NCI-H128 (cell line): ENCODE data around the gene FGF1.

Experiments
- DNase-seq: peaks from one replicate; lab custom pipeline; 2025; ENCODE audit not compliant: unreplicated experiment; lab: John Stamatoyannopoulos, UW

Gene FGF1

DNA sequence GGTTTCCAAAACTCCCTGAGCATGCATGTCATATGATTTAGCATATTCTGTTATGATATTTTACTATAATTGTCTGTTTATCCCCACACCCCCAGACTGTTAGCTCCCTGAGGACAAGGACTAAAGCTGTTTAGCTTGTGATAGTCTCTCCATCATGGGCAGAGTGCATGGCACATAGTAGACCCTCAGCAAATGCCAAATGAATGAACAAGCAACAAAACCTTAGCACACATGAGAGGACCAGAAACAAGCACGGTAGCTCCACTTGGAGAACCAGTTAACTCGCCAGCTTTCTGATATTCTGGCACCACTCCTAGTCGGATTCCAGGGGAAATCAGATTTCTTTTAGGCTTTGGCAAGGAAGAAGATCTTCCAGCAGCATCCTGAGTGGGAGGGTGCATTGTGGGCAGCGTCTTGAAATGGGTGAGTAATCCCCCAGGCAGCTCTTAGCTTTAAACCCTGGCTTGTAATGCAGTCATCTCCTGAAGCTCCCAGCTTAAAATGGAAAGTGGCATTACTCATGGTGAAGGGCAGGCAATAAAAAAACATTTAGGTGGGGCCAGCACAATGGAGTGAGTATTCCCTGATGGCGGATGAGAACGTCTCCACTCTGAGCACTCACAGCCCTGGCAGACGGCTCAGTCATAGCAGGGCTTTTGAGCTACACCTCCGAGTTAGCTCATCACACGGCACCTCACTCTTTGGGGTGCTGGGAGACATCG lies 41.1 kb downstream of the FGF1 start:
- no peak for DNase-seq

DNA sequence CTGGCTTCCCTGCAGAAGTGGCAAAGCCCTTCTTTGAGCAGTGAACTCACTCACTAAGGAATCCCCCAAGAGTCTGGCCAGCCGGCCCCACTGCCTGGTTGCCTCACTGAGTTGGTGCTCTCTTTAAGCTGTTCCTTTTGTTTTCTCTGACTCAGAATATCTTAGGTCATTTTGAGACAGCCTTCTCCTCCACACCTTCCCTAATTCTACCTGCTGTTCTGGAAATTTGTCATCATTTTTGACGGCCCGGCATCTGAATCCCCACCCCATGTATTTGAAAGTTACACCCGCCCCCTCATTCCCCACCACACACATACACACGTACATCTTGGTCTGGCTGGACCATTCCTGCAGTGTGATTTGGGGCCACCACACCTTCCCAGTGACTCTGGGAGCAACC lies 41.8 kb downstream of the FGF1 start:
- no peak for DNase-seq

DNA sequence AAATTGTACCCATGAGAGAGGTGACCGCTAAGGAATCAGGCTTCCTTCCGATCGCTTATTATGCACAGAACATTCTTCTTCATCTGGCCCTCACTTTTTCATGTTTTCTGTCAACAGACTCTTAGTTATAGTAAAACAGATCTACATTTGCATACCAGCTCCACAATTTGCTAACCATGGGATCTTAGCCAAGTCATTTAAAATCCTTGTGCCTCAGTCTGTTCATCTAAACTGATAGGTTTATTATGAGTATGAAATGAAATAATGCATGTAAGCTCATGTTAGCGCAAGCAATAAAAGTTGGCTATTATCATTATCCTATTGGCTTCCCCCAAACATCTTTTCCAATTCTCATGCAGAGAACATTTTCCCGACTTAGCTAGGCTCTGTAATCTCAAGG lies 42.3 kb downstream of the FGF1 start:
- no peak for DNase-seq

DNA sequence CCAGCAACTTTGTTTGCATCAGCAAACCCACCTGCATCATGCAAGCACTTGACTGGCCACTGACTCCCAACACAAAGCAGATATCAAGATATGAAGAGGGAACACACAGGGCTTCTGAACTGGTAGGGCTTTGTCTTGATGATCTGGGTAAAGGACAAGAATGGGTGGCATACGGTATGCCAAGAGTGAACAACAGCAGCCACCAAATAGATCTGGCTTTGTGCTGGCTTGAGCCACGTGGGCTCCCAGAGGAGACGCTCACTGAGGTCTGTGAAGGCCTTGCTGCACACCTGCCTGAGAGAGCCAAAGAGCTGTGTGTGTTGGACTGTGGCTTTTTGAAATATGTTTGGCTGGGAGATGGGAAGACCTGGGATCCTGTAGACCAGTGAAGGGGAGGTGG lies 43.5 kb downstream of the FGF1 start:
- DNase-seq: no peak

DNA sequence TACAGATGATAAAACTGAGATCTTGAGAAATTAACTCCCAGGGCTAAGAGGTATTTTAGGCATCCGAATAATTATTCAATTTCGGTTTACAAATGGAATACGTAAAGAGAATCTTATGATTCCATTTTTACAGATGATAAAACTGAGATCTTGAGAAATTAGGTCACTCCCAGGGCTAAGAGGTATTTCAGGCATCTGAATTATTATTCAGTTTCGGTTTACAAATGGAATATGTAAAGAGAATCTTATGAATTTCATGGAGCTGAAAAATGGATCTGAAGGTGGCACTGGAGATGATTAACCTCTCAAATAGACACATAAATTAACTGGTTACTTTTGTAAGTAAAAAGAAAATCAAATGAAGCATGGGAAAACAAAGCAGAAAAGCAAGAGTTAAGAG lies 44.2 kb downstream of the FGF1 start:
- no peak for DNase-seq

DNA sequence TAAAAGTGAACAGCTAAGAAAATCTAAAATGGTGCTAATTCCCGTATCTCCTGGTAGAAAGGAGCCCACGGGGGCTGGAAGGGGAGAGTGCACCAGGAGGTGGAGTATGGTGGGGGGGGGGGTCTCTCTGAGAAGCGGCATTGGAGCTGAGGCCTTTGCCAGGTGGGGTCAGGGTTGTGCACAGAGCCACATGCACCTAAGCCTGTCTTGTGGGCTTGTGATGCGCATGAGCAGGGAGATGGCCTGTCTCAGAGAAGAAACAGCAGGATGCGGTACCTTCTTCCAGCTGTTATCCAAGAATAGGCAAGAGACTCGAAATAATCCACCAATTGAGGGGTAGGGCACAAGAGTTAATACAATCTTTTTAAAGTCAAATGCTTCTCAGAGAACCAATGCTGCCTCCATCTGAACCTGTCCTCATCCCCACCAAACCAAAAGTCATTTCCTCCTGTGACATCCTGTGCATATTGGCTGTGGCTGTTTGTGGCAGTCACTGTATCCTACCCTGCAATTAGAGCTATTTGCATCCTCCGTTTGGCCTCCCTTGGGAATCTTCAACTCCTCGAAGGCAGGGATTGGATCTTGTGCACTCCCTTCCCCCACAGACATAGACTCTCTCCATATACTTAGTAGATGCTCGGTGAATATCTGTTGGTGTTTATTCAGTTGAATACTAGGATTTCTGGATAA lies 45.4 kb downstream of the FGF1 start:
- DNase-seq: no peak

DNA sequence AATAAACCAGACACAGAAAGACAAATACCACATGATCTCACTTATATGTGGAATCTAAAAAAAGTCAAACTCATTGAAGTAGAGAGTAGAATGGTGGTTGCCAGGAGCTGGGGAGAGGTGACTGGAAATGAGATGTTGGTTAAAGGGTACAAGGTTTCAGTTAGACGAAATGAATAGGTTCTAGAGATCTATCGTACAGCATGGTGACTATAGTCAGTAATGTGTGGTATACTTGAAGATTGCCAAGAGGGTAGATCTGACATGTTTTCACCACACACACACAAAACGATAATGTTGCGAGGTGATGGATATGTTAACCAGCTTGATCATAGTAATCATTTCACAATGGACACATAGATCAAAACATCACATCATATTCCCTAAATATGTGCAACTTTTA lies 46.4 kb downstream of the FGF1 start:
- no peak for DNase-seq

DNA sequence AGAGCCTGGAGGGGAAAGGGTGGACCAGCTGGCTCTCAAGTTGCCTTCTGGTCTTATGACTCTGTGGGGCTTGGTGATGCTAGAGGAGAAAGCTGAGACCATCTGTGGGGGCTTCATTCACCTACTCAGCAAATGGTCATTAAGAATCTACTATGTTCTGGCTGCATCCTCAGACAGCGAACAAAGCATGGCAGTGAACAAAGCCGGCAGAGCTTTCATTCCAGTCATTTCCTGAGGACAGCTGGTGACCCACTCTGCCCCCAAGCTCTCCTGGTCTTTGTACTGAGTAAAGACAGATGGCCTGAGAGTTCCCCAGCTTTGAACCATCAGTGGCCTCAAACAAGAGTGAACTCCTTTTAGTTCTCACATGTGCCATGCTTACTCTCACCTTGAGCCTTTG lies 48.0 kb downstream of the FGF1 start:
- no peak for DNase-seq

DNA sequence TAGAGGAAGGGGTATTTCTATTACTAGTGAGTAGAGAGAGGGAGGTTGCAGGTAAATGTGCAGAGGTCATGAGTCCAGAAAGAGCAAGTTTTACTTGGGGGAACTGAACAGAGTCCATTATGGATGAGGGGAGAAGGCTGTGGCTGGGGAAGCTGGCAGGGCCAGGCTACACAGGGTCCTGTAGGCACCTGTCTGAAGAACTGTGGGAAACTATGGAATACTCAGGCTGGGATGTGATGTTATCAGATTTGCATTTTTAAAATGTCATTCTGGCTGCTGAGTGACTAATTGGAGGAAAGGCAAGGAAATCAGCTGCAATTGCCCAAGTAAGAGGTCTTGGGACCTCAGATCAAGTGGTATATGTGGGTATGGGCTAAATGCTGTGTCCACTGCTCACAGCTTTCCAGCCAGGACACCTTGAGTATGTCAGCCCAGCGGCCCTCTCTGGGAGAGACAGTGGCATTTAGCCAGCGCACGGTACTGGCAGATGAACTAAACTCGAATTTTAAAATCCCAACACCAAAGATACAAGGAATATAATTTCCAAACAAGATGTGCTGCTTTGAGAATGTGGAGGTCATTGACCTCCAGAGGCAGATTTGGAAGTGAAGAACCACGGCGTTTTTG lies 49.1 kb downstream of the FGF1 start:
- DNase-seq: no peak

DNA sequence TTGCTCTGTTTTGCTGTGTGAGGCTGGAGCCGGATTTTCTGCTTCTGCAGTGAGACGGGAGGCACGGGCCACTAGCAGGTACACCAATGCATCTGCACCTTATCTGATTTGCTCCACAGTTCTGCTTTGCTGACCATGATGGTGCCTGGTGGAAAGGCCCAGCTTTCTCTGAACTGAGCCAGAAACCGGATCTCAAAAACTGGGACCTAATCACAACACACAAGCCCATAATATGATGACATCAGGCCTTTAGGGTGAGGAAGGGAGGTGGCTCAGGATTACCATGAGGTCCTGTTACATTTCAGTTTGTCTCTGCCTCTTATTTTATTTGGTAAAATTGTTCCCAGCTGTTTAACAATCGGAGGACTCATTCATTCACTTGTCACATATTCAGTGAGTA lies 49.8 kb downstream of the FGF1 start:
- no peak for DNase-seq

DNA sequence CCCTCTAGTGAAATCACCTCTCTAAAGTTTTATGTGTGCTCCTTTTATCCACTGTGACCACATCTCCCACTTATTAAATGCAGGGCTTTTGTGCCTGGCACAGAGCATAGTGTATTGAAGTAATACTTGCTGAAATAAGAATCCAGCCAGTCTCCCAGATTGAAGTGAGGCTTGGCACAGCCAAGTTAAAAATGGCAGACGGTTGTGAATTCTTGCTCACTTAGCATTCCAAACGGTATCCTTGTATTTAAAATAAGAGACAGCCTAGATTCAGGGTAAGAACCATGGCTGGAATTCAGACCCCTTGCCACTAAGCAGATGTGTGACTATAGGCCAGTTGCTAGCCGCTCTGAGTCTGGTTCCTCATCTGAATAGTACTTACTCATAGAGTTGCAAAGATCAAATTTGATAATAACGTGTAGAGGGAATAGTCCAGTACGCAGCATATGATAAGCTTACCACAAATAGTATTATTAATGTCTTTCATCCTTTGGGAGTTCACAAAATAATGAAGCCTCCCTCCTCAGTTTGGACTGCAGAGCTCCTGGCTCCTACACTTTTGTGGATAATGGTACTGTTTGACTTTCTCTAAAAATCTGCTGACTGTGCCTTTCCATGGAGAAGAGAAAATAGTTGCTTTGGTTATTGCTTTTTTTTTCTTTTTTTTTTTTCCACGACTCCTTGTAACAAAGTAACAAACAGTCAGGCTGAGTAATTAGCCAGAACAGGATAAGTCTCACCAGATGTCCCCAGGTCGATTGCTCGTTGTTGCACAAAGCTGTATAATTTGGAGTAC lies 51.5 kb downstream of the FGF1 start:
- no peak for DNase-seq

DNA sequence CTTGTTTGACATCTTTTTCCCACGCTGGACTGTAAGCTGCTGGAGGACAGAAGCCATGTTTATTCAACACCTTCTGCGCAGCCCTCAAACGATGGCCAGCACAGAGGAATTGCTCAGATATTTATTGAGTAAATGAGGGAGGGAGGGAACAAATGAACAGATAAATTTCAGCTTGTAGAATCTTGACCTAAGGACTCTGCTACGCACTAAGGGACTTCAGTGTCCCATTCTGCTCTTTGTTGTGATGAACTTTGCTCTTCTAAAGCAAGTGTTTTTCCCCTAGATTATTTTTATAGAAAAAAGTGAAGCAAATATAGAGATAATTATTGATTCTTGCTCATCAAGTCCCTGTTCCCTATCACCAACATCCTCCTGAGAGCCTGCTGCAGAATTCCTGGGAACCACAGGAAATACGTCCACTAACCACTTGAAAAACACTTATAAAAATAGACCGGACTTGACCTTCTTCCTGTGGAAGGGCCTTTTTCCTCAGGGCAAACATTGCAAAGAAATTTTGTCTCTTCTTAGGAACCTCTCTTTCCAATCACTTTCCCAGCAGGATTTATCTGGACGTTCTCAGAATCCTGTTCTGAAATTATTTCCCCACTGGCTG lies 54.9 kb downstream of the FGF1 start:
- no peak for DNase-seq

DNA sequence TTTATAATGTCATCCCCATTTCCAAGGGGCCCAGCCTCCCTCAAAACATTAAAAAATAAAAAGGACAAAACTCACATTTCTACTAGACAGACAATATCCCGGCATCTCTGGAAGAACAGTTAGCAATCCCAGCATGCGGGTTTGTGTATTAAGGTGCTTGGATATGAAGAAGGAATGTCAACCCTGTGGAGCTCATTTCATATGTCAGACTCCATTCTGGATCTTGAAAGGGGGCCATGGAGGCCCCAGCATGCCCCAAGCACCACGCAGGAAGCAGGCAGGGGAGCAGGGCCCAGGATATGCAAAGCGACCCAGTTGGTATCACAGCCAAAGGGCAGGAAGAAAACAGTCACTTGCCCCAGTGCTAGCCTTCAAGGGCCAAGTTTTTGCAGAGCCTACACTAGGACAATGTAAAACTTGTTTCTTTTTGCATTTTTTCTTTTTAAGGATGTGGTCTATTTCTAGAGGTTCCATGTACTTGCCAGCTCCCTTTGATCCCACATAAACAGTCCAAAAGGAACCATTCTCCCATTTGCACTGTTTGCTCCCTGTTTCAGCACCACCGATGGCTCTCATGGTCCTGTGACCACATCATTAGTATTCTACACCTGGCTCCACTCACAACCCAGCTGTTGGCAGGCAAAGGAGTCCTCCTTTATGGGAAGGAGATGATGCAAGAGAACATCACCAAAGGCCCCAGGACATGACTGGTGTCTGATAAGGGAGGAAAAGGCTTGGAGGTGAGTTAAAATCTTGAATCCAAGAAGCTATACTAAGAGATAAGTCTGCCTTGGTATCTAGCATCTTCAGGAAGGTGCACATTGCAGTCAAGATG lies 58.3 kb downstream of the FGF1 start:
- no peak for DNase-seq

DNA sequence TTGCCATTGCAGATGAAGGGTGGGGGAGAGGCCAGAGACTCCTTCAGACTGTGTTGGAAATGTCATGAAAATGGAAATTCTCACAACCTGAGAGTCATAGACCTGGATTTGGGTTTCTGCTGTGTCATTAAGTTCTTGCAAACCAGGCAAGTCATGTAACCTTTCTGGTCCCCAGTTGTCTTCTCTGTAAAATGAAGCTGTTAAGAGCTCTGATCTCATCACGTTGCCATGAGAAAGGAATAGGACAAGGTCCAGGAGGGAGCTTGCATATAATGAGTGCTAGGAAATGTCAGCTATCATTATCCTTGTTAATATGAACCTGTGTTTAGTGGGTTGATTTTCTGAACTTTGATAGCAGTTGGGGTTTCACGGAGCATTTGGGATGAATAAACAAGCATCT lies 59.1 kb downstream of the FGF1 start:
- DNase-seq: no peak

DNA sequence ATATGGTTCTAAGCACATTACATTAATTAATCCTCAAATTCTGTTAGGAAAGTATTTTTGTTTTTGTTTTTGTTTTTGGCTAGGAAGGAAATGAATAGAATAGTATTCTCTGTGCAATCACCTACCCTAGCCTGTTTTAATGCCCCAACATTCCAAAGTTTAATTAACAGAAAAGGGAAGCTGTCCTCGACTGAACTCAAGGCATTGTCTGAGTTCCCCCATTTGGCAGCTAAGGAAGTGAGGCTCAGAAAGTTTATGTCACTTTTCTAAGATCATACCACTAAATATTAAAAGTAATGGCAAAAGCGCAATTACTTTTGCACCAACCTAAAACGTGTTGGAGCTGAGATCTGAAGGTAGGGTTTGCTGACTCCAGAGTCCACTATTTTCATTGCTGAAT lies 59.8 kb downstream of the FGF1 start:
- DNase-seq: no peak

DNA sequence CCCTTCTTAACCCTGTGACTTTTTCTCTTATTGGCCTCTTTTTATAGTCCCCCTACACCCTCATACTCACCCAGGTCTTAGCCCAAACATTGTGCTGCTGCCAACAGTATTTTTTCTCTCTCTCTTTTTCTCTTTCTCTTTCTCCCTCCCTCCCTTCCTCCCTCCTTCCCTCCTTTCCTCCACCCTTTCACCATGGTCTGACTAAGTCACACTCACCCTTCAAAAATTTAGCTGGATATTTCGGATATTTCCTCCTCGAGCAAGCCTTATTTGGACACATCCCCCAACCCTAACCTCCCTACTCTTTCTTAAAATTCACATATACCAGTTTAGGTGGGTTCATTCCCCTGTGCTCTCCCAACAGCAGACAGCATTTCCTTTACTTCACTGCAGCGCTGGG lies 64.7 kb downstream of the FGF1 start:
- no peak for DNase-seq

DNA sequence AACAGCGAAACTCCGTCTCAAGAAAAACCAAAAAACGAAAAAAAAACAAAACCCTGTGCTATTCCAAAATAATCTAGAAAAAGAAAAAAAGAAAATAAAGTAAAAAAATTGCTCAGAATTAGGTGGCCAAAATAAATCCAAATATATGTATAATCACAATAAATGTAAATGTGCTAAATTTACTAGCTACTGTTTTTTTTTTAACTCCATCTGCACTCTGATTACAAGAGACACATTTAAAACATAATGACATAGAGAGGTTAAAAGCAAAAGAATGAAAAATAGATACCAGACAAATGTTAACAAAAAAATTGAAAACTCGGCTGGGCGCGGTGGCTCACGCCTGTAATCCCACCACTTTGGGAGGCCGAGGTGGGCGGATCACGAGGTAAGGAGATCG lies 66.1 kb downstream of the FGF1 start:
- no peak for DNase-seq

DNA sequence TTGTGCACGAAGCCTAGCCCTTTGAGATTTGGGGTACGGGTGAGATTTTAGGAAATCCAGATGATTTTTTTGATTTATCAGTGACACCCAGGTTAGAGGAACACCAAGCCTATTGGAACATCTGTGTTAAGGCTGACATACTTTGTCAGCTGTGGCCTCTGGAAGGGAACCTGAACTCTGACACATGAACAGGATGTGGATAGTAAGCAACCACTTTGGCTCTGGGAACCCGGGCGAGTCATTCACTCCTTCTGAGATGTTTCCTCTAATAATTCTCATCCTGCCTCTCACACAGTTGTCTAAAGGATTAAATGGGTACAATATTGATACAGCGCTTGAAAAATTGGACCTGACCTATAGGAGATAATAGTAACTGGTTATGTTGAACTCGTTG lies 67.8 kb downstream of the FGF1 start:
- DNase-seq: no peak

DNA sequence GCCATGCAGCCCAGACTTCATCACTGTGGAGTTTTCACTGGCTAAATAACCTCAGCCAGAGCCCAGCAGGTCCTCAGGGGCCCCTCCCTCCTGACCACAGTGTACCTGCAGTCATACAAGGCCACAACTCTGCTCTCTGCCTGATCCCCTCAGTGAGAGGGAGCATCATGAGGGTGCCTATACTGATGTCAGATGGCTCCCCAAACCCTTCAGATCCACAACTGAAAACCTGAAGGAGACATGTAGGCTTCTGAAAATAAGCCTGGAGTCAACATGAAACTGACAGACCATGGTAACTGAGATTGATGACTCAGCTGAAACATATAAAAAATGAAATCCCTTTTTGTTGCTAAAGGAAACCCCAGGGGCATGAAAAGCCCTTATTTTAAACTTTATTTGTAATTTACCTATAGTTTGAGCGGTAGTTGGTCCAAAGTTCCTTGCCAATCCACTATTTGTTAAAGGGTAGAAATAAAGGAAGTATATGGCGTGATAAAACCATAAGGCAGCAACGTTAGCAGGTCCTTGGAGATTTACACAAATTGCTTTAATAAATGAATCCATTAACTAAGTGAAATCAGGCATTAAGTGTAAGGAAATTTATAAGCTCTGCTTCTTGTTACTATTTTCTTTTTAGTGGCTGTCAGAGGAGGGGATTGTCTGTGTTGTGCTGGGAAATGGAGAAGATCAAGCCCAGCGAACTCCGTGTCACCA lies 68.3 kb downstream of the FGF1 start:
- no peak for DNase-seq

DNA sequence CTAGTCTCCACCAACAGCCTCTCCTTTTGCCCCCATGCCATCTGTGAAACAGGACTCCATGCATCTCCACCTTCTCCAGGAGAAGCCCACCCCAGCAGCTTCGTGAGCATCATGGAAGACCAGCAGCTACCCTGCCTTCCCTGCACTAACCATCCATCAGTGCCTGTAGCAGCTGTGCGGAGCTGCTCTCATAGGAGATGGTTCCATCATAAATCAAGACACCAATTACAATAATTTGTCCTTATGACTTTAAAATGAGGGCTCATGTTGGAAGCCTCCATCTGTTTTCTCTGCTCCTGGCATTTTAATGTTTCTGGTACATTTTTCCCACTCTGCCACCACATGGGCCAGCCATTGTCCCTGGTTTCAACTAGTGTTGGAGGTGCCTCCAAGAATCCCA lies 69.9 kb downstream of the FGF1 start:
- no peak for DNase-seq
